GM12865 (cell line): ENCODE measurements around the gene KDM8.

Experiments
- DNase-seq: peaks from one replicate; pipeline ENCODE4 v3.0.0; 2010; ENCODE audit warnings: low read depth
- H3K4me3 ChIP-seq: 2 replicates; pipeline ENCODE4 v1.5.1; 2011; ENCODE audit warnings: mild to moderate bottlenecking, low read depth, low read length, control low read depth
- CTCF ChIP-seq: IDR thresholded peaks from 2 replicates; pipeline ENCODE4 v1.5.1; 2011; ENCODE audit warnings: low read length, control low read depth, low read depth, inconsistent platforms; ENCODE audit not compliant: insufficient read depth; ENCODE audit errors: missing control alignments

KDM8 gene

GRCh38 chr16:27268376-27269299 lies 65.3 kb downstream of the KDM8 start, which contains the start of gene NSMCE1:
NSMCE1 (minus strand) TSS chr16:27268772; CDS start chr16:27257570, 11,202 bp downstream.
- no peak for TF ChIP-seq CTCF
- H3K4me3 ChIP-seq, result peak within 1 kb of the TSS; percentile 95
- peak; percentile 98 for DNase-seq

- TF ChIP-seq CTCF, result no peak
- DNase-seq, result no peak
- peak overlapping the region; percentile 95 for H3K4me3 ChIP-seq
Observed at GRCh38 chr16:27269300-27270150, 66.2 kb downstream of the KDM8 start.

GRCh38 chr16:27270349-27270748 lies 67.0 kb downstream of the KDM8 start:
- TF ChIP-seq CTCF, result no peak
- no peak overlapping the region for H3K4me3 ChIP-seq
- no peak for DNase-seq
